HepG2 (cell line): ENCODE results near the gene PITHD1.

Experiments used
- FUBP1 ChIP-seq: sonication (generic); formaldehyde crosslinking; IDR thresholded peaks from 2 replicates; pipeline ENCODE4 v1.5.1; 2020; ENCODE audit warnings: missing genetic modification reagents, mild to moderate bottlenecking, borderline replicate concordance
- GMEB2 ChIP-seq: IDR thresholded peaks from 2 replicates; pipeline ENCODE4 v1.6.1; 2016; ENCODE audit warnings: missing biosample characterization, missing genetic modification reagents, low read depth
- HNRNPLL ChIP-seq: fragments of 200-400 bp; formaldehyde crosslinking; IDR thresholded peaks from 2 replicates; pipeline ENCODE4 v1.6.1; 2017; ENCODE audit warnings: mild to moderate bottlenecking, low read depth, low read length; ENCODE audit not compliant: poor library complexity, severe bottlenecking
- NR2F6 ChIP-seq, 2 experiments: IDR thresholded peaks; 2 replicates each; pipeline ENCODE4 v1.6.1; 2016; ENCODE audit warnings: antibody characterized with exemption in 1 of 2, mild to moderate bottlenecking in 1 of 2
- PAX8 ChIP-seq: sonication (generic); formaldehyde crosslinking; IDR thresholded peaks from 2 replicates; pipeline ENCODE4 v1.8.0; 2022; ENCODE audit warnings: mild to moderate bottlenecking, missing genetic modification reagents, borderline replicate concordance
- PCBP1 ChIP-seq: fragments of 200-400 bp; formaldehyde crosslinking; IDR thresholded peaks from 2 replicates; pipeline ENCODE4 v1.6.1; 2017; ENCODE audit warnings: mild to moderate bottlenecking, low read depth, low read length, borderline replicate concordance
- UBTF ChIP-seq: sonication (generic); formaldehyde crosslinking; IDR thresholded peaks from 2 replicates; pipeline ENCODE4 v1.4.0; 2020; ENCODE audit warnings: mild to moderate bottlenecking, missing genetic modification reagents
- ZC3H13 ChIP-seq: sonication (generic); formaldehyde crosslinking; IDR thresholded peaks from 2 replicates; pipeline ENCODE4 v1.8.1; 2023; ENCODE audit warnings: mild to moderate bottlenecking, missing genetic modification reagents, moderate library complexity
- ZNF317 ChIP-seq: sonication (generic); formaldehyde crosslinking; IDR thresholded peaks from 2 replicates; pipeline ENCODE4 v1.5.0; 2020; ENCODE audit warnings: mild to moderate bottlenecking, missing genetic modification reagents
- ZNF460 ChIP-seq: sonication (generic); formaldehyde crosslinking; IDR thresholded peaks from 2 replicates; pipeline ENCODE4 v1.5.1; 2020; ENCODE audit warnings: missing genetic modification reagents, mild to moderate bottlenecking, borderline replicate concordance
- ZNF530 ChIP-seq: sonication (generic); formaldehyde crosslinking; IDR thresholded peaks from 2 replicates; pipeline ENCODE4 v1.5.0; 2020; ENCODE audit warnings: low read depth, mild to moderate bottlenecking, missing genetic modification reagents

GRCh38 chr1:23784846-23785245 lies 6.6 kb downstream of the PITHD1 start:
- TF ChIP-seq ZNF460 (no peak), ZNF530 (CRISPR knock-in tag) (no peak), ZNF317 (CRISPR knock-in tag) (no peak), PAX8 (no peak), GMEB2 (CRISPR knock-in tag) (no peak), HNRNPLL (no peak), UBTF (CRISPR knock-in tag) (no peak), NR2F6 (IDR thresholded peaks at IDR 0.05) (no peak), NR2F6 (CRISPR knock-in tag; IDR thresholded peaks at IDR 0.05) (no peak), FUBP1 (no peak), ZC3H13 (CRISPR knock-in tag) (no peak), PCBP1 (no peak)
